HepG2 (cell line): Measurements from ENCODE around the gene SLC7A8. TPM values are rescaled to one million over a fixed set of nuclear protein-coding genes. Genes with fewer than 3 reads are reported as not detected.

Experiments used
- DMTF1 ChIP-seq: sonication (generic); formaldehyde crosslinking; IDR thresholded peaks from 2 replicates; pipeline ENCODE4 v1.4.0; 2020; ENCODE audit warnings: mild to moderate bottlenecking, missing genetic modification reagents
- DPF2 ChIP-seq: sonication (generic); formaldehyde crosslinking; IDR thresholded peaks from 2 replicates; pipeline ENCODE4 v1.4.0; 2020; ENCODE audit warnings: mild to moderate bottlenecking, low read depth, missing genetic modification reagents, borderline replicate concordance
- IKZF1 ChIP-seq: fragments of 450-650 bp; IDR thresholded peaks from 2 replicates; pipeline ENCODE4 v1.7.1; 2016
- MXD4 ChIP-seq: IDR thresholded peaks from 2 replicates; pipeline ENCODE4 v1.6.1; 2016; ENCODE audit warnings: mild to moderate bottlenecking, missing biosample characterization, missing genetic modification reagents
- NAIF1 ChIP-seq: sonication (generic); formaldehyde crosslinking; IDR thresholded peaks from 2 replicates; pipeline ENCODE4 v1.5.0; 2020; ENCODE audit warnings: mild to moderate bottlenecking, missing genetic modification reagents, borderline replicate concordance
- NCOA1 ChIP-seq: sonication (generic); formaldehyde crosslinking; IDR thresholded peaks from 2 replicates; pipeline ENCODE4 v1.9.0; 2021; ENCODE audit warnings: missing genetic modification reagents
- NPAS2 ChIP-seq: sonication (generic); formaldehyde crosslinking; IDR thresholded peaks from 2 replicates; pipeline ENCODE4 v1.8.0; 2022; ENCODE audit warnings: mild to moderate bottlenecking, missing genetic modification reagents, borderline replicate concordance
- SRF ChIP-seq: IDR thresholded peaks from 2 replicates; pipeline ENCODE4 v1.6.1; 2011; ENCODE audit warnings: mild to moderate bottlenecking, low read depth, low read length, moderate library complexity
- ZC3H13 ChIP-seq: sonication (generic); formaldehyde crosslinking; IDR thresholded peaks from 2 replicates; pipeline ENCODE4 v1.8.1; 2023; ENCODE audit warnings: mild to moderate bottlenecking, missing genetic modification reagents, moderate library complexity
- ZFP82 ChIP-seq: sonication (generic); formaldehyde crosslinking; IDR thresholded peaks from 2 replicates; pipeline ENCODE4 v1.5.1; 2020; ENCODE audit warnings: mild to moderate bottlenecking, missing genetic modification reagents, borderline replicate concordance
- ZNF615 ChIP-seq: sonication (generic); formaldehyde crosslinking; IDR thresholded peaks from 2 replicates; pipeline ENCODE4 v1.5.0; 2020; ENCODE audit warnings: mild to moderate bottlenecking, missing genetic modification reagents, borderline replicate concordance
- polyA plus RNA-seq, 8 experiments: library from polyadenylated mRNA; depleted of rRNA in 3 of 8; stranded (reverse) in 7 of 8; unstranded in 1 of 8; fragments of >200 nt; fragmentation: Illumina TruSeq in 4 of 8; extraction: Trizol in 4 of 8; gene quantifications; 2 replicates each; pipeline versions ENCODE4 v1.2.1 to v1.2.3, GENCODE V29; 2011 to 2016; ENCODE audit warnings: low read depth in 4 of 8, missing spikeins in 1 of 8, mixed read lengths in 1 of 8; ENCODE audit not compliant: insufficient read depth in 1 of 8
- total RNA-seq, 5 experiments: library from RNA; depleted of rRNA; stranded (reverse); fragments of >200 nt; fragmentation: Illumina TruSeq; extraction: Trizol; gene quantifications; 2 replicates each; pipeline ENCODE4 v1.2.3, GENCODE V29; 2016; ENCODE audit warnings: low read depth in 1 of 5
- TF ChIP-seq, protein P1 (sequence below): sonication (generic); formaldehyde crosslinking; IDR thresholded peaks from 2 replicates; pipeline ENCODE4 v1.5.1; 2020; ENCODE audit warnings: mild to moderate bottlenecking, missing genetic modification reagents, moderate library complexity
- TF ChIP-seq, protein P2 (sequence below): sonication (generic); formaldehyde crosslinking; IDR thresholded peaks from 2 replicates; pipeline ENCODE4 v1.4.0; 2020; ENCODE audit warnings: missing genetic modification reagents

The SLC7A8 gene
- total and polyA plus RNA-seq, 2 of the 13 experiments (the other 11 are each of a cell fraction or from before 2014, with no cell fraction given): 0.25 TPM; not detected in 1

DNA sequence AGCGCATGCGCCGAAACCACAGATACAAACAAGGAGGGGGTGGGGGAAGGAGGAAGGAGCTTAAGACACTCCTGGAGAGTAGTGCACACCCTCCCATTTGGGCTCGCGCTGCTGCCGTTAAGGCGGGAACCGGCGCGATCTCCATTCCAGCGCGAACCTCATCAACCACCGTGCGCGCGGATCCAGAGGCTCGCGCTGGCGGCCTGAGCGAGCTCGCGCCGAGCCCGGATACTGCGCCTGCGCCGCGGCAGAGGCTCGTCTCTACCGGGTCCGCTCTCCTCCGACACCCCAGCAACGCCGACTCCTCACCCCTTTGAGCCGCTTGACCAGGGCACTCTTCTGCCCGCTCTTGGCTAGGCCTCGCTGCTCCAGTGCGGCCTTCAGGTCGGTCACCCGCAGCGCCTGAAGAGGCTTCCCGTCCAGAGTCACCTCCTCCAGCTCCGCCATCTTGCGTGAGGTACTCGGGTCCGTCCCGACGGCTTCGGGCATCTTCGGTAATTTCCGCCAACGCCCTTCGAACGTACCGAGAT lies 88.7 kb downstream of the SLC7A8 start, which contains the start of gene ACIN1 (continued):
- no peak for TF ChIP-seq NPAS2 (CRISPR knock-in tag)
- TF ChIP-seq, protein P1, sequence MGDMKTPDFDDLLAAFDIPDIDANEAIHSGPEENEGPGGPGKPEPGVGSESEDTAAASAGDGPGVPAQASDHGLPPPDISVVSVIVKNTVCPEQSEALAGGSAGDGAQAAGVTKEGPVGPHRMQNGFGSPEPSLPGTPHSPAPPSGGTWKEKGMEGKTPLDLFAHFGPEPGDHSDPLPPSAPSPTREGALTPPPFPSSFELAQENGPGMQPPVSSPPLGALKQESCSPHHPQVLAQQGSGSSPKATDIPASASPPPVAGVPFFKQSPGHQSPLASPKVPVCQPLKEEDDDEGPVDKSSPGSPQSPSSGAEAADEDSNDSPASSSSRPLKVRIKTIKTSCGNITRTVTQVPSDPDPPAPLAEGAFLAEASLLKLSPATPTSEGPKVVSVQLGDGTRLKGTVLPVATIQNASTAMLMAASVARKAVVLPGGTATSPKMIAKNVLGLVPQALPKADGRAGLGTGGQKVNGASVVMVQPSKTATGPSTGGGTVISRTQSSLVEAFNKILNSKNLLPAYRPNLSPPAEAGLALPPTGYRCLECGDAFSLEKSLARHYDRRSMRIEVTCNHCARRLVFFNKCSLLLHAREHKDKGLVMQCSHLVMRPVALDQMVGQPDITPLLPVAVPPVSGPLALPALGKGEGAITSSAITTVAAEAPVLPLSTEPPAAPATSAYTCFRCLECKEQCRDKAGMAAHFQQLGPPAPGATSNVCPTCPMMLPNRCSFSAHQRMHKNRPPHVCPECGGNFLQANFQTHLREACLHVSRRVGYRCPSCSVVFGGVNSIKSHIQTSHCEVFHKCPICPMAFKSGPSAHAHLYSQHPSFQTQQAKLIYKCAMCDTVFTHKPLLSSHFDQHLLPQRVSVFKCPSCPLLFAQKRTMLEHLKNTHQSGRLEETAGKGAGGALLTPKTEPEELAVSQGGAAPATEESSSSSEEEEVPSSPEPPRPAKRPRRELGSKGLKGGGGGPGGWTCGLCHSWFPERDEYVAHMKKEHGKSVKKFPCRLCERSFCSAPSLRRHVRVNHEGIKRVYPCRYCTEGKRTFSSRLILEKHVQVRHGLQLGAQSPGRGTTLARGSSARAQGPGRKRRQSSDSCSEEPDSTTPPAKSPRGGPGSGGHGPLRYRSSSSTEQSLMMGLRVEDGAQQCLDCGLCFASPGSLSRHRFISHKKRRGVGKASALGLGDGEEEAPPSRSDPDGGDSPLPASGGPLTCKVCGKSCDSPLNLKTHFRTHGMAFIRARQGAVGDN (CRISPR knock-in tag): peak; percentile 97
- no peak for TF ChIP-seq IKZF1
- no peak; the same call in 1 of the 2 replicates for TF ChIP-seq ZFP82
- TF ChIP-seq ZNF615: no peak; the same call in 1 of the 2 replicates
- peak; percentile 79 for TF ChIP-seq DPF2 (CRISPR knock-in tag)
- peak; percentile 83 for TF ChIP-seq MXD4
- no peak for TF ChIP-seq SRF
- peak; percentile 88; the same call in 1 of the 2 replicates for TF ChIP-seq DMTF1 (CRISPR knock-in tag)
- TF ChIP-seq, protein P2, sequence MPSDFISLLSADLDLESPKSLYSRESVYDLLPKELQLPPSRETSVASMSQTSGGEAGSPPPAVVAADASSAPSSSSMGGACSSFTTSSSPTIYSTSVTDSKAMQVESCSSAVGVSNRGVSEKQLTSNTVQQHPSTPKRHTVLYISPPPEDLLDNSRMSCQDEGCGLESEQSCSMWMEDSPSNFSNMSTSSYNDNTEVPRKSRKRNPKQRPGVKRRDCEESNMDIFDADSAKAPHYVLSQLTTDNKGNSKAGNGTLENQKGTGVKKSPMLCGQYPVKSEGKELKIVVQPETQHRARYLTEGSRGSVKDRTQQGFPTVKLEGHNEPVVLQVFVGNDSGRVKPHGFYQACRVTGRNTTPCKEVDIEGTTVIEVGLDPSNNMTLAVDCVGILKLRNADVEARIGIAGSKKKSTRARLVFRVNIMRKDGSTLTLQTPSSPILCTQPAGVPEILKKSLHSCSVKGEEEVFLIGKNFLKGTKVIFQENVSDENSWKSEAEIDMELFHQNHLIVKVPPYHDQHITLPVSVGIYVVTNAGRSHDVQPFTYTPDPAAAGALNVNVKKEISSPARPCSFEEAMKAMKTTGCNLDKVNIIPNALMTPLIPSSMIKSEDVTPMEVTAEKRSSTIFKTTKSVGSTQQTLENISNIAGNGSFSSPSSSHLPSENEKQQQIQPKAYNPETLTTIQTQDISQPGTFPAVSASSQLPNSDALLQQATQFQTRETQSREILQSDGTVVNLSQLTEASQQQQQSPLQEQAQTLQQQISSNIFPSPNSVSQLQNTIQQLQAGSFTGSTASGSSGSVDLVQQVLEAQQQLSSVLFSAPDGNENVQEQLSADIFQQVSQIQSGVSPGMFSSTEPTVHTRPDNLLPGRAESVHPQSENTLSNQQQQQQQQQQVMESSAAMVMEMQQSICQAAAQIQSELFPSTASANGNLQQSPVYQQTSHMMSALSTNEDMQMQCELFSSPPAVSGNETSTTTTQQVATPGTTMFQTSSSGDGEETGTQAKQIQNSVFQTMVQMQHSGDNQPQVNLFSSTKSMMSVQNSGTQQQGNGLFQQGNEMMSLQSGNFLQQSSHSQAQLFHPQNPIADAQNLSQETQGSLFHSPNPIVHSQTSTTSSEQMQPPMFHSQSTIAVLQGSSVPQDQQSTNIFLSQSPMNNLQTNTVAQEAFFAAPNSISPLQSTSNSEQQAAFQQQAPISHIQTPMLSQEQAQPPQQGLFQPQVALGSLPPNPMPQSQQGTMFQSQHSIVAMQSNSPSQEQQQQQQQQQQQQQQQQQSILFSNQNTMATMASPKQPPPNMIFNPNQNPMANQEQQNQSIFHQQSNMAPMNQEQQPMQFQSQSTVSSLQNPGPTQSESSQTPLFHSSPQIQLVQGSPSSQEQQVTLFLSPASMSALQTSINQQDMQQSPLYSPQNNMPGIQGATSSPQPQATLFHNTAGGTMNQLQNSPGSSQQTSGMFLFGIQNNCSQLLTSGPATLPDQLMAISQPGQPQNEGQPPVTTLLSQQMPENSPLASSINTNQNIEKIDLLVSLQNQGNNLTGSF (CRISPR knock-in tag): peak; percentile 85
- no peak for TF ChIP-seq ZC3H13 (CRISPR knock-in tag)
- TF ChIP-seq NCOA1 (CRISPR knock-in tag): peak; percentile 99
- TF ChIP-seq NAIF1 (CRISPR knock-in tag): peak; percentile 91
